Fibroblast of the aortic adventitia (primary cell): ENCODE measurements around the gene GRM7. TPM values are rescaled to one million over a fixed set of nuclear protein-coding genes. Genes with fewer than 3 reads are reported as not detected.

Source experiments
- DNase-seq: peaks from one replicate; pipeline ENCODE4 v3.0.0-alpha.2; 2010; ENCODE audit warnings: low read depth
- H3K4me3 ChIP-seq: 2 replicates; pipeline ENCODE4 v1.5.1; 2011; ENCODE audit warnings: low read depth, mild to moderate bottlenecking, control low read depth, low read length, moderate library complexity
- CTCF ChIP-seq: IDR thresholded peaks from 2 replicates; pipeline ENCODE4 v1.5.1; 2011; ENCODE audit warnings: mild to moderate bottlenecking, low read length, control low read depth, inconsistent platforms; ENCODE audit not compliant: insufficient read depth
- total RNA-seq: library from RNA; depleted of rRNA; stranded (reverse); fragments of >200 nt; gene quantifications from 2 replicates; pipeline ENCODE4 v1.2.3, GENCODE V29; 2012; ENCODE audit warnings: low replicate concordance

GRM7 gene
- total RNA-seq, 1 donor, result 0.09 TPM

DNA sequence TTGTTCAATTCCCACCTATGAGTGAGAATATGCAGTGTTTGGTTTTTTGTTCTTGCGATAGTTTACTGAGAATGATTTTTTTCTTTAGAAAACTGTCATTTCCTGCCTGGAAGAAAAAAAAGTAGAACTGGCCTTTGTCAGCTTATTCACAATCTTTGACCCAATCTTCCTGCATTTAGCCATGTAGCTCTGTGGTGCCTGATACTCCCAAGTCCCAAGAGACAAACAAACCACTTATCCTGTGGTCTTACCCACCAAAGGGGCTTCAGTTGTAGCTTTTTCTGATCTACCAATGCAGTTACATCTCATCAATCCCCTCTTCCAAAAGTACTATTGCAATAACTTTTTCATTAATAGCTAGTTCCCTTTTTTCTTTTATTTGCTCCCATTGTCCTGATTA lies 444.6 kb downstream of the GRM7 start:
- DNase-seq, result no peak
- no peak for TF ChIP-seq CTCF
- H3K4me3 ChIP-seq, result no peak overlapping the region

- no peak for DNase-seq
- no peak for TF ChIP-seq CTCF
- H3K4me3 ChIP-seq, result no peak overlapping the region
Observed at GRCh38 chr3:7306901-7307300, 446.0 kb downstream of the GRM7 start.

DNA sequence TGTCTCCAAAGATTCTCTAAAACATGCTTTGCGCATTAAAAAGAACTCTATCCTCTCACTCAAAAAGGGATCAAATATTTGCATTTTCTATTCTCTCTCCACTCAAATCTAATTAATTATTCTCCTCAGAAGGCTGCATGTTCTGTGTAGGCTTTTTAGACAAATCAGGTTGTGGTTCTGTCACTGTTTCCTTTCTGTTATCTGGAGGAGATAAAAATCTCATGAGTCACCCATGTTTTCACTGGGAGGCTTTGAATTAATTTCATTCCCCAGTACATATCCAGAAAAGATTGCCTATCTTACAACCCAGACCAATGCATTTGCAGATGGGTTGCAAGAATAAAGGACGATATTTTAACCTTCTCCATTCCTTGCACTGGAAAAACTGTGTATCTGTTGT lies 446.5 kb downstream of the GRM7 start:
- no peak overlapping the region for H3K4me3 ChIP-seq
- no peak for TF ChIP-seq CTCF
- DNase-seq, result no peak

- peak; percentile 28 for DNase-seq
- TF ChIP-seq CTCF, result no peak
- H3K4me3 ChIP-seq, result no peak overlapping the region
Observed at GRCh38 chr3:7309641-7310102, 448.8 kb downstream of the GRM7 start.

- TF ChIP-seq CTCF, result no peak
- H3K4me3 ChIP-seq, result no peak overlapping the region
- no peak for DNase-seq
Observed at GRCh38 chr3:7315037-7315436, 454.1 kb downstream of the GRM7 start.

- no peak overlapping the region for H3K4me3 ChIP-seq
- no peak for TF ChIP-seq CTCF
- DNase-seq, result no peak
Observed at GRCh38 chr3:7322957-7323669, 462.2 kb downstream of the GRM7 start.

DNA sequence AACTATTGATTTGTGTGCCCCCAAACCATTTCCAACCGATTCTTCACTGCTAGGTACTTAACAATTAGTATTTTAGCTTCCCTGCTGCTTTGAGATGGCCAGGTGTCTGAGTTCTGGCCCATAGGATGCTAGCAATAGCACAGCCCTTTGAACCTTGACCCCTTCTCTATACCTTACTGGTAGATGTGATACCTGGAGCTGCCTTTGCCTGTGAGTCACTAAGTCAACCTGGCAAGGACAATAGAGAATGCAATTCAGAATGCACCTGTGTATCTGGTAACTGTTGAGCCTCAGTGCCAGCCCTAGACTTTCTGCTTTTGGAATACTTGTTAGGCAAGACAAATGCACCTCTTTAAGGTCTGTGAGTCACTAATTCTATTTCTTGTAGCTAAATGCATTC lies 467.4 kb downstream of the GRM7 start:
- TF ChIP-seq CTCF, result no peak
- H3K4me3 ChIP-seq, result no peak overlapping the region
- no peak for DNase-seq
